Measurements from ENCODE around the gene PSMD1.

Gene PSMD1

DNA sequence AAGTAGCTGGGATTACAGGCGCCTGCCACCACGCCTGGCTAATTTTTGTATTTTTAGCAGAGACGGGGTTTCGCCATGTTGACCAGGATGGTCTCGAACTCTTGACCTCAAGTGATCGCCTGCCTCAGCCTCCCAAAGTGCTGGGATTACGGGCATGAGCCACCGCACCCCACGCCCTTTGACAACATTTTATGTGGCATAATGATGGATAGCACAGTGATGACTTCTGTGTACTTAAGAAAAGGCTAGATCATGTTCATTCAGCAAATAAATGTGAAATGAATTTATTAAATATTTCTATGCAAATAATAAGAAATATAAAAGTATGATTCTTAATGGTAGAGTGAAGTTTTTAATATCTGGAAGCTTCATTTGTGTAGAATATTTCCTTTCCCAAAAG is 70.8 kb downstream of the PSMD1 start:
- TF ChIP-seq, protein P1, sequence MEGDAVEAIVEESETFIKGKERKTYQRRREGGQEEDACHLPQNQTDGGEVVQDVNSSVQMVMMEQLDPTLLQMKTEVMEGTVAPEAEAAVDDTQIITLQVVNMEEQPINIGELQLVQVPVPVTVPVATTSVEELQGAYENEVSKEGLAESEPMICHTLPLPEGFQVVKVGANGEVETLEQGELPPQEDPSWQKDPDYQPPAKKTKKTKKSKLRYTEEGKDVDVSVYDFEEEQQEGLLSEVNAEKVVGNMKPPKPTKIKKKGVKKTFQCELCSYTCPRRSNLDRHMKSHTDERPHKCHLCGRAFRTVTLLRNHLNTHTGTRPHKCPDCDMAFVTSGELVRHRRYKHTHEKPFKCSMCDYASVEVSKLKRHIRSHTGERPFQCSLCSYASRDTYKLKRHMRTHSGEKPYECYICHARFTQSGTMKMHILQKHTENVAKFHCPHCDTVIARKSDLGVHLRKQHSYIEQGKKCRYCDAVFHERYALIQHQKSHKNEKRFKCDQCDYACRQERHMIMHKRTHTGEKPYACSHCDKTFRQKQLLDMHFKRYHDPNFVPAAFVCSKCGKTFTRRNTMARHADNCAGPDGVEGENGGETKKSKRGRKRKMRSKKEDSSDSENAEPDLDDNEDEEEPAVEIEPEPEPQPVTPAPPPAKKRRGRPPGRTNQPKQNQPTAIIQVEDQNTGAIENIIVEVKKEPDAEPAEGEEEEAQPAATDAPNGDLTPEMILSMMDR (IDR thresholded peaks at IDR 0.05; ENCODE audit: control insufficient read depth, extremely low read depth, insufficient read depth): no peak
- H3K4me3 ChIP-seq (ENCODE audit: low read depth, low read length): no peak overlapping the region
- no peak for DNase-seq (ENCODE audit: low read depth)

DNA sequence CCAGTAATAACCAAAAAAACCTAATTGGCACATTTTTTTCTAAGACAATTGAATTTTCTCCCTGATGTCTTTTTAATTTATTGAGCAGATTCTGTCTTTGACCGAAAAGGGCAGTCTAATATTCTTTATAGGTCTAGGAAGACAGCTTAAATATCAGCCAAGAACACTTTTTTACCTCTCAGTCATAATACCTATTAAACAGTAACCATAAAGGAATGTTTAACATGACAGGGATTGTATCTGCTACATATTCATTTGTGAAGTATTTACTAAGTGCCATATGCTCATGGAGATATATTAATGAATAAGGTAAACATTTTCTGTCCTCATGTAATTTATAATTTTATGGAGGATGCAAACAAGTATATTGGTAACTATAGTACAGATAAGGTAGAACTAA is 71.3 kb downstream of the PSMD1 start:
- no peak overlapping the region for H3K4me3 ChIP-seq (ENCODE audit: low read depth, low read length)
- no peak for DNase-seq (ENCODE audit: low read depth)
- TF ChIP-seq, protein P1 (IDR thresholded peaks at IDR 0.05; ENCODE audit: control insufficient read depth, extremely low read depth, insufficient read depth): no peak

DNA sequence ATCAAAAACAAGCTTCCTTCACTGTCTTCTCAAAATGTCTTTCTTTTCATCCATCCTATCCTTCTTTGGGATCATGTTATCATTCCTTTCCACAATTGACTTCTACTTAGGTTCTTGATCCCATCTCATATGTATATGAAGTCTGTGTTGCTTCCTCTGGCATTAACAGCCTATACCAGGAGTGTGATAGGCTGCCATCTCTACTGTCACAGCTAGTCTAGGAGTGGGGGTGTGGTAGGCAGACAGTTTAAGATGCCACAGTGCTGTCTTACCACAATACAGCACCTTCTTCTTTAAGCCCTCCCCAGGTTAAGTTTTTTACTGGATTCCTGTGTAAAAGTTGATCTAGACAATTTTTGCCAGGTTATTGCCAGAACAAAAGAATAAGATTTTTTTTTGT is 71.9 kb downstream of the PSMD1 start:
- no peak for DNase-seq (ENCODE audit: low read depth)
- TF ChIP-seq, protein P1 (IDR thresholded peaks at IDR 0.05; ENCODE audit: control insufficient read depth, extremely low read depth, insufficient read depth): no peak
- H3K4me3 ChIP-seq (ENCODE audit: low read depth, low read length): no peak overlapping the region

DNA sequence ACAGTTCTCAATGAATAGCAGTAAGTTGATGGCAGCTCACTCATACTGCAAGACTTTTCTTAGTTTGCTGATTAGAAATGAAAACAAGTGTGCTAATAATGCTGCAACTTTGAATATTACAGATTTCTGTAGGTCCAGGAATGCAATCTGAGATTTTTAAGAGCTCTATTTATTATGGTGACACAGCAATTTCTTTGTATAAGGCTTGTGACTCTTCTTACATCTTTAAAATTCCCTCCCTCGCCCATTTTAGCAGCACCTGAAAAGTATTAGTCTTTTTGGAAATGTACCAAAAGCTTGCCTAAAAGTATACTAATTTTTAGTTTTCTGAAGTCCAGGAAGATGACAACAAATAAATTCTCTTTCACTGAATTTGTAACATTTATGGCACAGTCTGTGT is 72.5 kb downstream of the PSMD1 start:
- no peak overlapping the region for H3K4me3 ChIP-seq (ENCODE audit: low read depth, low read length)
- TF ChIP-seq, protein P1 (IDR thresholded peaks at IDR 0.05; ENCODE audit: control insufficient read depth, extremely low read depth, insufficient read depth): no peak
- no peak for DNase-seq (ENCODE audit: low read depth)

DNA sequence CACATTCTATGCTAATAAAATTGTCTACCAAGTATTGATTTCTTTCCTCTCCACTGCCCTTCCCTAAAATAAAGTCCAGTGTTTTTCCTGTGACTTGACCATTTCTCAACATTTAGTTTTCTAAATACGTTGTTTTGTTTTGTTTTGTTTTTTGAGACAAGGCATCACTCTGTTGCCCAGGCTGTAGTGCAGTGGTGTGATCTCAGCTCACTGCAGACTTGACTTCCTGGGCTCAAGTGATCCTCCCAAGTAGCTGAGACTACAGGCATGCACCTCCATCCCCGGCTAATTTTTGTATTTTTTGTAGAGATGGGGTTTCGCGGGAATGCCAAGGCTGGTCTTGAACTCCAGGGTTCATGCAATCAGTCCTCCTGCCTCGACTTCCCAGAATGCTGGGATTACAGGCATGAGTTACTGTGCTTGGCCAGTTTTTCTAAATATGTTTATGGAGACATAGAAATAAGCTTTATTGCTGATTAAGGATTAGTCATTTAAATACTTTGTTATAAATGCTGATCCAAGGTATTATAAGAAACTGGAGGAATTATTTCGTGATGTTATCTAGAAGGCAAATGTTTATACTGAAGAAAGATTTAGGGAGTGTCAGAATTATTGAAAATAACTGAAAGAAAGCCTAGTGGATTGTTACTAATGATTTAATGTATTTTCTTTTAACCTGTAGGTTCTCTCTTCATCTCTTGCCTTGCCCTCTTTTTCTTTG is 73.8 kb downstream of the PSMD1 start:
- no peak for DNase-seq (ENCODE audit: low read depth)
- no peak overlapping the region for H3K4me3 ChIP-seq (ENCODE audit: low read depth, low read length)
- TF ChIP-seq, protein P1 (IDR thresholded peaks at IDR 0.05; ENCODE audit: control insufficient read depth, extremely low read depth, insufficient read depth): no peak

DNA sequence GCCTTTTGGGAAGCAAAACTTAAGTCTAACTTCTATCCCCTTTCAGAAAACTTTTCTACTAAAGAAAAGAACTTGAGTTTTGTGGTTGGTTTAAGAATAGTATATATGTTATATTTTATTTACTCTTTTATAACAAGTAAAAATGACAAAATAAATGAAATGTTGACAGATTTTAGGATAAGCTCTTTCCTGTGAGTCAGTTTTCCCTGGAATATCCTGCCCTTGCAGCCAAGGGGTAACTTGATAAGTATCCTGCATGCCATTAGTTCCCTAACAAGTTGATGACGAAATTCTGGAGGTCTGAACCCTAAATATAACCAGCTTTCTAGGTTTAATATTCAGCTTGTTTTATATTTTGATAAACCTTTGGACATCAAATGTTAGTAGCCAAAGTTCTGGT is 75.5 kb downstream of the PSMD1 start:
- H3K4me3 ChIP-seq (ENCODE audit: low read depth, low read length): no peak overlapping the region
- TF ChIP-seq, protein P1 (IDR thresholded peaks at IDR 0.05; ENCODE audit: control insufficient read depth, extremely low read depth, insufficient read depth): no peak
- no peak for DNase-seq (ENCODE audit: low read depth)

Measured in LNCaP clone FGC (cell line).